ENCODE measurements around the gene IFNL3. TPM values are rescaled to one million over a fixed set of nuclear protein-coding genes. Genes with fewer than 3 reads are reported as not detected.

IFNL3 gene
- total RNA-seq = not detected in 2 replicates

GRCh38 chr19:39244410-39245100 is at the start of gene IFNL3:
IFNL3 (minus strand) TSS chr19:39245006; CDS start chr19:39244967, 39 bp downstream.

GRCh38 chr19:39268085-39268484 is 23.3 kb upstream of the IFNL3 start, which contains the start of gene IFNL2:
IFNL2 (plus strand) TSS chr19:39268396; CDS start chr19:39268569, 173 bp downstream.

GRCh38 chr19:39248806-39249205 is 4.0 kb upstream of the IFNL3 start, which contains the start of gene IFNL4:
IFNL4 (minus strand) TSS chr19:39248856.

GRCh38 chr19:39203372-39204341 is 41.1 kb downstream of the IFNL3 start, which contains the start of gene SYCN:
SYCN (minus strand) TSS chr19:39204263; CDS start chr19:39204254, 9 bp downstream.

GRCh38 chr19:39196860-39197562 is 47.8 kb downstream of the IFNL3 start, which contains the start of gene NCCRP1:
NCCRP1 (plus strand) TSS chr19:39196964; CDS start chr19:39196983, 19 bp downstream.

Other genes with a start within 250 kb of the IFNL3 start
- gene FBXO27, start 212.5 kb downstream of the IFNL3 start, total RNA-seq = 0.18 and 0.49 TPM in 2 replicates
- gene ACP7, start 160.6 kb downstream of the IFNL3 start, total RNA-seq = not detected in 2 replicates
- gene PAK4, start 119.2 kb downstream of the IFNL3 start, total RNA-seq = 7.0 and 9.1 TPM in 2 replicates
- not detected in 2 replicates for gene NCCRP1, start 48.0 kb downstream of the IFNL3 start, total RNA-seq
- gene SYCN, start 40.7 kb downstream of the IFNL3 start, total RNA-seq = not detected in 2 replicates
- gene IFNL4, start 3.9 kb upstream of the IFNL3 start, total RNA-seq = not detected in 2 replicates
- gene IFNL2, start 23.4 kb upstream of the IFNL3 start, total RNA-seq = not detected in 2 replicates
- not detected in 2 replicates for gene IFNL1, start 51.4 kb upstream of the IFNL3 start, total RNA-seq
- not detected in 2 replicates for gene LRFN1, start 75.9 kb upstream of the IFNL3 start, total RNA-seq
- gene GMFG, start 91.0 kb upstream of the IFNL3 start, total RNA-seq = 4.4 and 21.8 TPM in 2 replicates
- 45.1 and 55.7 TPM in 2 replicates for gene SAMD4B, start 97.4 kb upstream of the IFNL3 start, total RNA-seq
- 40.2 and 95.3 TPM in 2 replicates for gene PAF1, start 146.1 kb upstream of the IFNL3 start, total RNA-seq
- 24.7 and 25.8 TPM in 2 replicates for gene MED29, start 146.4 kb upstream of the IFNL3 start, total RNA-seq
- gene ZFP36, start 161.8 kb upstream of the IFNL3 start, total RNA-seq = 47.3 and 97.1 TPM in 2 replicates
- gene PLEKHG2, start 167.7 kb upstream of the IFNL3 start, total RNA-seq = 26.2 and 30.3 TPM in 2 replicates
- gene RPS16, start 190.9 kb upstream of the IFNL3 start, total RNA-seq = 1,521 and 1,655 TPM in 2 replicates
- 58.1 and 65.3 TPM in 2 replicates for gene SUPT5H, start 200.6 kb upstream of the IFNL3 start, total RNA-seq
- gene TIMM50, start 235.8 kb upstream of the IFNL3 start, total RNA-seq = 62.0 and 74.4 TPM in 2 replicates

All from cardiac atrium fibroblast (primary cell).